CD14-positive monocyte (primary cell): ENCODE data around the gene AP1B1. TPM values are rescaled to one million over a fixed set of nuclear protein-coding genes. Genes with fewer than 3 reads are reported as not detected.

Experiments used
- DNase-seq, 3 donors: peaks; one replicate each; pipeline ENCODE4 v3.0.0-alpha.2; 2011 to 2022
- H2AFZ ChIP-seq: 2 replicates; pipeline ENCODE4 v1.6.0; 2012; ENCODE audit warnings: mild to moderate bottlenecking, low read depth, low read length, inconsistent platforms; ENCODE audit not compliant: insufficient read depth, poor library complexity, severe bottlenecking
- H3K27ac ChIP-seq, 2 donors: 1 replicate in 1 of 2; 2 replicates in 1 of 2; pipeline ENCODE4 v1.5.1; 2012 to 2013; ENCODE audit warnings: low read length in 2 of 2, control low read depth in 1 of 2, inconsistent platforms in 1 of 2, low read depth in 1 of 2, mild to moderate bottlenecking in 1 of 2
- H3K27me3 ChIP-seq, 2 donors: one replicate each; pipeline versions ENCODE4 v1.6.0 to v1.6.1; 2011 to 2013; ENCODE audit warnings: low read length in 2 of 2; ENCODE audit not compliant: control insufficient read depth in 2 of 2, insufficient read depth in 2 of 2
- H3K36me3 ChIP-seq, 2 donors: replicated peaks in 1 of 2; 1 replicate in 1 of 2; 2 replicates in 1 of 2; pipeline versions ENCODE4 v1.5.1 to v1.6.1; 2012 to 2013; ENCODE audit warnings: low read length in 2 of 2, control low read depth in 1 of 2, inconsistent platforms in 1 of 2, mild to moderate bottlenecking in 1 of 2; ENCODE audit not compliant: insufficient read depth in 2 of 2, control insufficient read depth in 1 of 2
- H3K4me1 ChIP-seq, 2 donors: 1 replicate in 1 of 2; 2 replicates in 1 of 2; pipeline versions ENCODE4 v1.5.1 to v1.6.1; 2012 to 2013; ENCODE audit warnings: low read length in 2 of 2, control low read depth in 1 of 2, inconsistent platforms in 1 of 2, mild to moderate bottlenecking in 1 of 2, moderate library complexity in 1 of 2; ENCODE audit not compliant: insufficient read depth in 2 of 2, control insufficient read depth in 1 of 2
- H3K4me2 ChIP-seq: replicated peaks from 2 replicates; pipeline ENCODE3; 2012; ENCODE audit warnings: low read length, moderate library complexity, mild to moderate bottlenecking; ENCODE audit not compliant: poor library complexity, severe bottlenecking; ENCODE audit errors: extremely low read depth
- H3K4me3 ChIP-seq, 3 experiments: fragments of 200-600 bp in 1 of 3; sonication (generic) in 1 of 3; replicated peaks in 1 of 3; 1 replicate in 2 of 3; 2 replicates in 1 of 3; pipeline ENCODE4 v1.5.1; 2011 to 2013; ENCODE audit warnings: low read length in 3 of 3, mild to moderate bottlenecking in 3 of 3, control low read depth in 2 of 3, low read depth in 2 of 3, inconsistent platforms in 1 of 3, moderate library complexity in 1 of 3
- H3K79me2 ChIP-seq: 2 replicates; pipeline ENCODE4 v1.6.0; 2012; ENCODE audit warnings: mild to moderate bottlenecking, control low read depth, inconsistent platforms, low read length, moderate library complexity; ENCODE audit not compliant: insufficient read depth
- H3K9ac ChIP-seq: 2 replicates; pipeline ENCODE4 v1.6.0; 2017; ENCODE audit warnings: low read length, mild to moderate bottlenecking; ENCODE audit not compliant: insufficient read depth, poor library complexity, severe bottlenecking
- H3K9me3 ChIP-seq, 2 donors: replicated peaks in 1 of 2; 1 replicate in 1 of 2; 2 replicates in 1 of 2; pipeline versions ENCODE4 v1.5.1 to v1.6.1; 2012 to 2013; ENCODE audit warnings: low read length in 2 of 2, control low read depth in 1 of 2; ENCODE audit not compliant: control insufficient read depth in 1 of 2, insufficient read depth in 1 of 2
- H4K20me1 ChIP-seq: 2 replicates; pipeline ENCODE4 v1.6.0; 2012; ENCODE audit warnings: mild to moderate bottlenecking, low read length, control low read depth, moderate library complexity; ENCODE audit not compliant: insufficient read depth
- H3K27ac Mint-ChIP-seq, 7 donors: one replicate each; pipeline ENCODE4 v1.8.0; 2020; ENCODE audit warnings: mild to moderate bottlenecking in 7 of 7, mixed read lengths in 7 of 7, moderate library complexity in 6 of 7, inconsistent platforms in 2 of 7
- H3K27me3 Mint-ChIP-seq, 3 donors: one replicate each; pipeline ENCODE4 v1.8.0; 2021 to 2022; ENCODE audit warnings: low read depth in 3 of 3, mild to moderate bottlenecking in 3 of 3, mixed read lengths in 3 of 3, moderate library complexity in 3 of 3, inconsistent platforms in 1 of 3
- H3K36me3 Mint-ChIP-seq, 2 donors: one replicate each; pipeline ENCODE4 v1.8.0; 2020; ENCODE audit warnings: mixed read lengths in 2 of 2, inconsistent platforms in 1 of 2, mild to moderate bottlenecking in 1 of 2
- H3K4me1 Mint-ChIP-seq: one replicate; pipeline ENCODE4 v1.8.0; 2020; ENCODE audit warnings: mild to moderate bottlenecking, mixed read lengths
- H3K4me3 Mint-ChIP-seq, 2 donors: one replicate each; pipeline ENCODE4 v1.8.0; 2020; ENCODE audit warnings: mild to moderate bottlenecking in 2 of 2, mixed read lengths in 2 of 2, moderate library complexity in 1 of 2
- H3K9me3 Mint-ChIP-seq, 7 donors: one replicate each; pipeline ENCODE4 v1.8.0; 2020 to 2022; ENCODE audit warnings: mixed read lengths in 7 of 7, mild to moderate bottlenecking in 6 of 7, moderate library complexity in 6 of 7, inconsistent platforms in 2 of 7
- CTCF ChIP-seq: fragments of 200-600 bp; IDR thresholded peaks from one replicate; pipeline ENCODE4 v1.8.0; 2022; ENCODE audit warnings: antibody characterized with exemption, mild to moderate bottlenecking
- WGBS: methylation state at CpG from one replicate; pipeline ENCODE4 v1.1.5; 2013; ENCODE audit warnings: missing lambda C conversion rate; ENCODE audit not compliant: insufficient coverage; 5-methylcytosine and 5-hydroxymethylcytosine counted together
- intact Hi-C, 2 donors: fragments of 100-400 bp; cut with micrococcal nuclease; formaldehyde crosslinking; loops; one replicate each; pipeline versions ENCODE4 v1.15.0 to v1.15.1; 2023
- polyA plus RNA-seq, 3 donors: library from polyadenylated mRNA; depleted of rRNA in 1 of 3; unstranded in 2 of 3; stranded (reverse) in 1 of 3; fragments of 300-500 nt in 2 of 3; fragments of >200 nt in 1 of 3; fragmentation: Illumina TruSeq in 2 of 3; gene quantifications; 1 replicate in 2 of 3; 2 replicates in 1 of 3; pipeline ENCODE4 v1.2.3, GENCODE V29; 2012 to 2021

Gene AP1B1
- polyA plus RNA-seq, 3 donors: 29.0 to 102 (median 40.3) TPM

GRCh38 chr22:29338398-29338797 lies 50.0 kb downstream of the AP1B1 start:
- Mint-ChIP-seq H3K36me3 (peaks cover 90 to 100% of the 10 kb centered on the region in 2 donors), H3K9me3 (no peaks in the 10 kb centered on the region), H3K27ac (peak overlapping the region in 3 of 7 donors; percentile 7 to 42 (median 21)), H3K4me1 (no peaks in the 10 kb centered on the region), H3K27me3 (peaks cover 0 to 3% (median 0%) of the 10 kb centered on the region in 3 donors), H3K4me3 (no peak overlapping the region)
- intact Hi-C loops: no loop called here
- DNase-seq: no peak
- H4K20me1 ChIP-seq: peaks cover 48% of the 10 kb centered on the region
- H3K4me1 ChIP-seq: no peaks in the 10 kb centered on the region
- peaks cover 98 to 100% of the 10 kb centered on the region in 2 donors for H3K36me3 ChIP-seq
- no peak overlapping the region for H3K9ac ChIP-seq
- no peaks in the 10 kb centered on the region for H3K79me2 ChIP-seq
- TF ChIP-seq CTCF: no peak
- H3K9me3 ChIP-seq: no peaks in the 10 kb centered on the region
- no peak overlapping the region for H3K27ac ChIP-seq
- no peak overlapping the region for H3K4me3 ChIP-seq
- no peaks in the 10 kb centered on the region for H3K27me3 ChIP-seq
- no peak overlapping the region for H2AFZ ChIP-seq
- 94% methylated on average over 3 of the region's 6 CpGs for WGBS
- H3K4me2 ChIP-seq: no peak overlapping the region

- no peaks in the 10 kb centered on the region for H3K27me3 ChIP-seq
- TF ChIP-seq CTCF: no peak
- H3K9me3 ChIP-seq: no peaks in the 10 kb centered on the region
- peaks cover 98 to 100% of the 10 kb centered on the region in 2 donors for H3K36me3 ChIP-seq
- no peak overlapping the region for H3K4me3 Mint-ChIP-seq
- H2AFZ ChIP-seq: no peak overlapping the region
- DNase-seq: no peak
- H4K20me1 ChIP-seq: peaks cover 47% of the 10 kb centered on the region
- H3K27me3 Mint-ChIP-seq: peaks cover 0 to 1% (median 0%) of the 10 kb centered on the region in 3 donors
- intact Hi-C loops: no loop called here
- H3K79me2 ChIP-seq: no peaks in the 10 kb centered on the region
- H3K27ac ChIP-seq: peak overlapping the region in 1 of 2 donors; percentile 41
- no peak overlapping the region for H3K4me3 ChIP-seq
- 95% methylated on average over 10 of the region's 12 CpGs for WGBS
- no peaks in the 10 kb centered on the region for H3K4me1 Mint-ChIP-seq
- no peaks in the 10 kb centered on the region for H3K4me1 ChIP-seq
- no peak overlapping the region for H3K4me2 ChIP-seq
- H3K36me3 Mint-ChIP-seq: peaks cover 87 to 97% of the 10 kb centered on the region in 2 donors
- peak overlapping the region in 4 of 7 donors; percentile 9 to 37 (median 24) for H3K27ac Mint-ChIP-seq
- no peaks in the 10 kb centered on the region for H3K9me3 Mint-ChIP-seq
- H3K9ac ChIP-seq: no peak overlapping the region
Measured at GRCh38 chr22:29337631-29338284, 50.6 kb downstream of the AP1B1 start.
